CD4-positive, alpha-beta T cell (primary cell): ENCODE measurements around the gene EXOSC5. TPM values are rescaled to one million over a fixed set of nuclear protein-coding genes. Genes with fewer than 3 reads are reported as not detected.
A peak's percentile ranks its signal among the peaks of the same experiment; 100 is the strongest.

Experiments
- ATAC-seq: fragments of 200-7000 bp; cut with Tn5 transposase; one replicate; pipeline ENCODE4 v1.10.0; 2022; ENCODE audit warnings: mild to moderate bottlenecking; ENCODE audit not compliant: poor library complexity
- CTCF ChIA-PET: fragments of 350-600 bp; sonication (Branson Sonifier 250); formaldehyde crosslinking; loops from one replicate; lab custom pipeline; 2021; ENCODE audit warnings: antibody characterized with exemption, inconsistent platforms; lab: Charles Lee
- POLR2A ChIA-PET: fragments of 350-600 bp; sonication (Branson Sonifier 250); formaldehyde crosslinking; loops from one replicate; lab custom pipeline; 2021; ENCODE audit warnings: antibody characterized with exemption, inconsistent platforms; lab: Charles Lee
- DNase-seq, 14 experiments: peaks; one replicate each; pipeline ENCODE4 v3.0.0-alpha.2; 2013 to 2020; ENCODE audit warnings: mixed read lengths in 2 of 14
- H3K27ac ChIP-seq, 2 donors: one replicate each; pipeline versions ENCODE4 v1.5.1 to v1.7.0; 2013; ENCODE audit warnings: low read length in 2 of 2, low read depth in 1 of 2, mild to moderate bottlenecking in 1 of 2
- H3K27me3 ChIP-seq, 2 experiments: 1 replicate in 1 of 2; 2 replicates in 1 of 2; pipeline versions ENCODE4 v1.6.1 to v1.7.0; 2013; ENCODE audit warnings: low read length in 2 of 2, control low read depth in 1 of 2, mild to moderate bottlenecking in 1 of 2, moderate library complexity in 1 of 2; ENCODE audit not compliant: insufficient read depth in 2 of 2, control insufficient read depth in 1 of 2
- H3K36me3 ChIP-seq: one replicate; pipeline ENCODE4 v1.6.1; 2013; ENCODE audit warnings: low read length, control low read depth; ENCODE audit not compliant: insufficient read depth
- H3K4me1 ChIP-seq: one replicate; pipeline ENCODE4 v1.6.1; 2013; ENCODE audit warnings: low read length, control low read depth; ENCODE audit not compliant: insufficient read depth
- H3K4me3 ChIP-seq: one replicate; pipeline ENCODE4 v1.5.1; 2013; ENCODE audit warnings: mild to moderate bottlenecking, low read length, moderate library complexity
- H3K9me3 ChIP-seq, 2 experiments: 1 replicate in 1 of 2; 2 replicates in 1 of 2; pipeline versions ENCODE4 v1.6.1 to v1.7.0; 2013; ENCODE audit warnings: low read length in 2 of 2, mild to moderate bottlenecking in 2 of 2, control low read depth in 1 of 2, moderate library complexity in 1 of 2; ENCODE audit not compliant: control insufficient read depth in 1 of 2, insufficient read depth in 1 of 2
- H3K27ac Mint-ChIP-seq: one replicate; pipeline ENCODE4 v1.8.0; 2020; ENCODE audit warnings: mixed read lengths
- H3K27me3 Mint-ChIP-seq: one replicate; pipeline ENCODE4 v1.8.0; 2021; ENCODE audit warnings: mixed read lengths
- H3K36me3 Mint-ChIP-seq: one replicate; pipeline ENCODE4 v1.8.0; 2021; ENCODE audit warnings: low read depth, mixed read lengths
- H3K4me1 Mint-ChIP-seq: one replicate; pipeline ENCODE4 v1.8.0; 2021; ENCODE audit warnings: low read depth, mixed read lengths
- H3K4me3 Mint-ChIP-seq: one replicate; pipeline ENCODE4 v1.8.0; 2020; ENCODE audit warnings: mild to moderate bottlenecking, mixed read lengths
- H3K9me3 Mint-ChIP-seq: one replicate; pipeline ENCODE4 v1.8.0; 2020; ENCODE audit warnings: mixed read lengths
- CTCF ChIP-seq: fragments of 200-600 bp; IDR thresholded peaks from one replicate; pipeline ENCODE4 v1.8.0; 2022; ENCODE audit warnings: antibody characterized with exemption, mild to moderate bottlenecking
- intact Hi-C, 2 experiments: fragments of 100-400 bp; cut with DNase I in 1 of 2; cut with micrococcal nuclease in 1 of 2; formaldehyde crosslinking; loops; one replicate each; pipeline versions ENCODE4 v1.15.1 to v1.9.0; 2023 to 2025; cut with DNase I, micrococcal nuclease
- total RNA-seq, 174 experiments: library from RNA in 2 of 174; stranded (reverse) in 2 of 174; gene quantifications; one replicate each; pipeline ENCODE4 v1.2.3 and lab custom pipeline; 2021 to 2026

Gene EXOSC5
- total RNA-seq, 2 experiments from 2014 or later, result 6.5 to 7.5 TPM

- Mint-ChIP-seq H3K27ac (peak overlapping the region; percentile 91), H3K4me3 (peak overlapping the region; percentile 94), H3K4me1 (peaks cover 79% of the 10 kb centered on the region), H3K36me3 (peaks cover 55% of the 10 kb centered on the region), H3K9me3 (no peaks in the 10 kb centered on the region), H3K27me3 (no peaks in the 10 kb centered on the region)
- DNase-seq (peak; percentile 62 to 88 (median 78)), ATAC-seq (peak; percentile 8)
- no peaks in the 10 kb centered on the region for H3K9me3 ChIP-seq
- ChIA-PET POLR2A (interaction anchor here (0.5 to 9.7 kb wide), 21 partner anchors 10 to 382 kb away, joined by 3 to 148 read pairs (median 4); partner anchors contain the start of genes B9D2, DMAC2 and HNRNPUL1), CTCF (interaction anchor here (0.6 to 4.2 kb wide), 13 partner anchors 11 to 104 kb away, joined by 3 to 30 read pairs (median 5); partner anchors contain the start of genes B9D2 and HNRNPUL1)
- H3K4me1 ChIP-seq, result peaks cover 72% of the 10 kb centered on the region
- peaks cover 6% of the 10 kb centered on the region for H3K36me3 ChIP-seq
- no peaks in the 10 kb centered on the region for H3K27me3 ChIP-seq
- H3K27ac ChIP-seq, result peak overlapping the region; percentile 82 to 94
- H3K4me3 ChIP-seq, result peak overlapping the region; percentile 99
- intact Hi-C loops, result loop anchor here (1.0 to 10.0 kb wide), 9 partner anchors 24 to 1388 kb away; partner anchors contain the start of genes BCKDHA (in 1 of the 2), ERICH4 (in 1 of the 2) and EXOSC5 (in 1 of the 2)
- peak; percentile 68 for TF ChIP-seq CTCF
Measured at GRCh38 chr19:41352609-41353465, 44.3 kb downstream of the EXOSC5 start.

GRCh38 chr19:41352279-41352608, 44.9 kb downstream of the EXOSC5 start:
- intact Hi-C loops, result loop anchor here (1.0 to 10.0 kb wide), 8 partner anchors 23 to 1387 kb away; partner anchors contain the start of genes BCKDHA (in 1 of the 2), ERICH4 (in 1 of the 2) and EXOSC5 (in 1 of the 2)
- POLR2A ChIA-PET, result interaction anchor here (0.5 to 9.7 kb wide), 22 partner anchors 10 to 742 kb away, joined by 3 to 148 read pairs (median 4); partner anchors contain the start of genes B9D2, DMAC2 and HNRNPUL1

More at GRCh38 chr19:41352279-41352608, 44.9 kb downstream of the EXOSC5 start:
- Mint-ChIP-seq H3K36me3 (peaks cover 60% of the 10 kb centered on the region), H3K4me1 (peaks cover 73% of the 10 kb centered on the region), H3K27ac (peak overlapping the region; percentile 91), H3K27me3 (no peaks in the 10 kb centered on the region), H3K9me3 (no peaks in the 10 kb centered on the region), H3K4me3 (peak overlapping the region; percentile 94)
- H3K27ac ChIP-seq, result peak overlapping the region; percentile 82 to 94
- no peaks in the 10 kb centered on the region for H3K9me3 ChIP-seq
- H3K4me3 ChIP-seq, result peak overlapping the region; percentile 99
- peaks cover 70% of the 10 kb centered on the region for H3K4me1 ChIP-seq
- no peak for DNase-seq
- CTCF ChIA-PET, result interaction anchor here (0.8 to 4.2 kb wide), 12 partner anchors 10 to 103 kb away, joined by 3 to 30 read pairs (median 5); partner anchors contain the start of genes B9D2 and HNRNPUL1
- H3K27me3 ChIP-seq, result no peaks in the 10 kb centered on the region
- TF ChIP-seq CTCF, result no peak
- ATAC-seq, result no peak
- H3K36me3 ChIP-seq, result peaks cover 9% of the 10 kb centered on the region
